Measurements from ENCODE around the gene KCTD5.

The KCTD5 gene

DNA sequence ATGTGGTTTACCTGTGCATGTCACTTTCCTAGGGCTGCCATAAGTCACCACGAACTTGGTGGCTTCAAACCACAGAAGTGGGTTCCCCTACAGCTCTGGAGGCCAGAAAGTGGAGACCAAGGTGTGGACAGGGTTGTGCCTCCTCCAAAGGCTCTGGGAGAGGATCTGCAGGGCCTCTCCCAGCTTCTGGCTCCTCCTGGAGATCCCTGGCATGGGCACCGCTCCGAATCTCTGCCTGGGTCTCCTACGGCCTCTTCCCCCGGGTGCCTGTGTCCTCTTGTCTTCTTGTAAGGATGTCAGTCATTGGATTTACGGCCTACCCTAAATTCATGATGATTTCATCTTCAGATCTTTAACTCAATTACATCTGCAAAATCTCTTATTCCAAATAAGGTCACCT lies 67.6 kb downstream of the KCTD5 start:
- TF ChIP-seq, protein P1, sequence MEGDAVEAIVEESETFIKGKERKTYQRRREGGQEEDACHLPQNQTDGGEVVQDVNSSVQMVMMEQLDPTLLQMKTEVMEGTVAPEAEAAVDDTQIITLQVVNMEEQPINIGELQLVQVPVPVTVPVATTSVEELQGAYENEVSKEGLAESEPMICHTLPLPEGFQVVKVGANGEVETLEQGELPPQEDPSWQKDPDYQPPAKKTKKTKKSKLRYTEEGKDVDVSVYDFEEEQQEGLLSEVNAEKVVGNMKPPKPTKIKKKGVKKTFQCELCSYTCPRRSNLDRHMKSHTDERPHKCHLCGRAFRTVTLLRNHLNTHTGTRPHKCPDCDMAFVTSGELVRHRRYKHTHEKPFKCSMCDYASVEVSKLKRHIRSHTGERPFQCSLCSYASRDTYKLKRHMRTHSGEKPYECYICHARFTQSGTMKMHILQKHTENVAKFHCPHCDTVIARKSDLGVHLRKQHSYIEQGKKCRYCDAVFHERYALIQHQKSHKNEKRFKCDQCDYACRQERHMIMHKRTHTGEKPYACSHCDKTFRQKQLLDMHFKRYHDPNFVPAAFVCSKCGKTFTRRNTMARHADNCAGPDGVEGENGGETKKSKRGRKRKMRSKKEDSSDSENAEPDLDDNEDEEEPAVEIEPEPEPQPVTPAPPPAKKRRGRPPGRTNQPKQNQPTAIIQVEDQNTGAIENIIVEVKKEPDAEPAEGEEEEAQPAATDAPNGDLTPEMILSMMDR (IDR thresholded peaks at IDR 0.05; ENCODE audit: insufficient read depth, missing control alignments), result no peak
- no peak for FAIRE-seq
- no peak for DNase-seq (ENCODE audit: insufficient read length, low spot score)

DNA sequence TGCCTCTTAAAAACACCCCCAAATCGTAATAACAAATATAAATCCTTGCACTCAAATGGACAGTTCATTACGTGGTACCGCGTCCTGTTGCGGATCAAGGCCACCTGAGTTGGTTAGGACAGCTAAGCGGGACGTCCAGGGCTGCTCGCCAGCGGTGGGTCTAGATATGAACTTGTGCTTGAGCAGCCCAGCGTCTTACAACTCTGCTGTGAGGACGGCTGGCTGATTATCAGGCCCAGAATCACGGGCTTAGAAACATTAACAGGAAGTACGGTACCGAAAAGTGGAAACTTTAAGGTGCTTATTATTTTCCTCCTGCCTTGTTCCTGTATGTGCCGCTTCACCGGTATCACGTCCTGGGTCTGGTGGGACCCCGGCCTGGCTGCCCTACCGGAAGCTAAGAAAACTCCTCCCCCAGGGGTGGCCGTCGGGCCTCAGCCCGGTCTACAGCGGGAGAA lies 69.3 kb downstream of the KCTD5 start:
- TF ChIP-seq, protein P1 (IDR thresholded peaks at IDR 0.05; ENCODE audit: insufficient read depth, missing control alignments), result no peak
- no peak for FAIRE-seq
- DNase-seq (ENCODE audit: insufficient read length, low spot score), result peak; percentile 81

DNA sequence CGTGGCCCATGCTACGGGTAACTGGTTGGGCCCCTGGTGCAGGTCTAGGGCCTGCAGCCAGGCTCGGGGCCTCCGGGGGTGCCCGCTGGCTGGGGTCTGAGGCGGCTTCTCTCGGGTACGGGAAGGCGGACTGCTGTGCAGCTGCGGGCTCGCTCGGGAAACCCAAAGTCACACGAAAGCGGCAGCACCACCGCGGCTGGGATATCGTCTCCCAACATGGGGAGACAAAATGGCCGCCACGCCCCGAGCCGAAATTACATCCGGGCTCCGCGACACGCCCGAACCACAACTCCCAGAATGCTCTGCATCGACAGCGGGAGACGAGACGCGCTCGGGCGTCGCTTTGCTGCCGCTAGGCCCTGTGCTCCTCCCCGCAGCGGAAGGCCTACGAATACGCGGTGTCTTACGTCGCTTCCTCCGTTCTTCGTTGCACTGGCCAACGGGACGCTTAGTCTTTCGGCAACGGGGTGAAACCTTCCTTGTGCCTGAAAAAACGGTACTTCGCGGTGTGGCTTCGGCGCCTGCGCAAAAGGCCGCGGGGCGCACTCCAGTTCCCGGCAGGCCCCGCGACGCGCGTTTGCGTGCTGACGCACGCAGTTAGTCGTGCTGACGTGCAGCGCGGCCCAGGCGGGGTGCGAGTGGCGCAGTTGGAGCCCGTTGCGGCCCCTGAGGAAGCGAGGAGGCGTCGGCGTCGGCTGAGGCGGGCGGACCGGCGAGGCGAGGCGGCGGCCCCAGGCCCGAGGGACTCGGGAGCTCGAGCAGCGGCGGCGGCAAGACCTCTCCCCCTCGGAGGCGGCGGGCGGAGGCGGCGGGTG lies 69.9 kb downstream of the KCTD5 start, which contains the start of gene SRRM2:
SRRM2 (plus strand) TSS at position 604 of the 815 bp plus-strand sequence. CDS start 3,727 bp downstream, outside the sequence.
- TF ChIP-seq, protein P1 (IDR thresholded peaks at IDR 0.05; ENCODE audit: insufficient read depth, missing control alignments), result no peak
- FAIRE-seq (no peak), DNase-seq (ENCODE audit: insufficient read length, low spot score) (peak; percentile 92)

DNA sequence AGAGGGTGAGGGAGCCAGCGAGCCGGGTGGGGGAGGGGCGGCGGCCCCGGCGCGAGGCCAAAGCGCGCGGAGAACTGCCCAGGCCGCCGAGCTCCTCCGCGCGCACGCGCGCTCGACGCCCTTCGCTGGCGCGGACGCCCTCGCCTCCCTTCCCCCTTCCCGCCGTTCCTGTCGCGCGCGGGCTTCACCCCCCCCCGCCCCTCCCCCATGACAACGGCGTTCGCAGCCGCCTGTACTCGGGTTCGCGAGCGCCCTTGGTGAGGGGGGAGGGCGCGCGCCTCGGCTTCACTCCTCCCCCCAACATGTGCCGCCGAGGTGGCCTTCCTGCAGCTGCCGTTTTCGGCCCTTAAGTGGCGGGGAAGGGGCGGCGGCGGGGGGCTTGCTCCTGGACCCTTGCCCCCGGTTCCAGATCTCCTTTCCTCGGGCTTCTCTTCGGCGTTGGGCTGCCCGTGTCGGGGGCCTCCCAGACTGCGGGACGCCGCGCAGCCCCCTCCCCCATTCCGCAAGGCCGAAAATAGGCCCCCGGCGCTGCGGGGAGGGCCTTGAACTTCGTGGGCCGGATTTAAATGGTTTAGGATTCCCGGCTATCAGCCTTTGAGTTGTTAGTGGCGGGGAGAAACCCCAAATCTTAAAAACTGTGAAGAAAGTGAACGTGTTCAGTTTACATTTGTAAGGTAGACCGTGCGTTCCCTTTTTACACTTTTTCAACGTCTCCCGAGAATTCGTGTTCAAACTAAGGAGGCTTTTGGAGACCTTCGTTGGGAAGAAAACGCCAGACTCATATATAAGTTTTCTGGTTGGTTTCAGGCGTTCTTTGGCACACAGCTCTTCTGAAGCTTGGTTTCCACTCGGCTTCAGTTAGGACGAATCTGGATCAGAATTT lies 70.8 kb downstream of the KCTD5 start:
- DNase-seq (ENCODE audit: insufficient read length, low spot score) (no peak), FAIRE-seq (no peak)
- TF ChIP-seq, protein P1 (IDR thresholded peaks at IDR 0.05; ENCODE audit: insufficient read depth, missing control alignments), result no peak

DNA sequence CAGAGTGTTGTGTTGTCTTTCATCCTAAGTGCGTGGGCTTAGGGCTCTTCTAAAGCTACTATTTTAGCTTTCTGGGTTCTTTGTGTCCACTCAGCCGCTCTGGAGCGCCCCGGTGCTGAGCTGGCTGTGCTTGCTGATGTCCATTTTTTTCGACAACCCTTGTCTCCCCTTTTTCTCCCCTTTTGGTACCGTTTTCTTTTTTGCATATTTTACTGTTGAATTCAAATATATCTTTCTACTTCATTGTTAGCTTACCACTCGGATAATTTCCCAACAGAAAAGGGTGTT lies 71.4 kb downstream of the KCTD5 start:
- FAIRE-seq (no peak), DNase-seq (ENCODE audit: insufficient read length, low spot score) (no peak)
- TF ChIP-seq, protein P1 (IDR thresholded peaks at IDR 0.05; ENCODE audit: insufficient read depth, missing control alignments), result no peak

DNA sequence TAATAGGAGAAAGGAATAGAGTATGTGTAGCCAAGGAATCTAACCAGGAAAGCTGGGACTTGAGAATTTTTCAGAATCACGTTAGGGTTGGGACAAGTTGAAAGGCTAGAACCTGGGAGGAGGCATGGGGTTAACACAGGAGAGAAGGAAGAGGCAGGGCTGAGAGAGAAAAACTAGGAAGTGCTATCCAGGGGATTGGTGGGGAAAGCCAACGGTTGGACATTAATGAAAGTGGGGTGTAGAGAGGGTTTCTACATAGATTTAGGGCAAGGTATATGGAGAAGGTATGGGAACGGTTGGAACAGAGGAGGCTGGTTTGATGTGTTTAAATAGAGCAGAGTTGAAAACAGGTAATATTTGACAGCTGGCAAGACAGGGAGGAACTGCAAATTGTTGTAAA lies 72.8 kb downstream of the KCTD5 start:
- DNase-seq (ENCODE audit: insufficient read length, low spot score) (no peak), FAIRE-seq (no peak)
- TF ChIP-seq, protein P1 (IDR thresholded peaks at IDR 0.05; ENCODE audit: insufficient read depth, missing control alignments), result no peak
